ENCODE results near the gene ZNF827.

The ZNF827 gene

GRCh38 chr4:145938618-145939440 lies at the start of gene ZNF827:
Gene ZNF827, minus strand, starts transcription at chr4:145938823. Its CDS starts 416 bp downstream, at chr4:145938407.
- no peaks in the 10 kb centered on the region for H3K27me3 Mint-ChIP-seq (ENCODE audit: low read depth, poor library complexity)
- DNase-seq: peak; percentile 74

GRCh38 chr4:145984563-145984962 lies 45.9 kb upstream of the ZNF827 start:
- Mint-ChIP-seq H3K4me1 (no peaks in the 10 kb centered on the region), H3K4me3 (no peak overlapping the region), H3K9me3 (no peaks in the 10 kb centered on the region), H3K27ac (no peak overlapping the region), H3K36me3 (ENCODE audit: low read depth) (no peaks in the 10 kb centered on the region), H3K27me3 (ENCODE audit: low read depth, poor library complexity) (peaks cover 14% of the 10 kb centered on the region)
- no peak for DNase-seq
- TF ChIP-seq CTCF (IDR thresholded peaks at IDR 0.05): no peak

More at GRCh38 chr4:145938618-145939440, at the start of gene ZNF827:
- Mint-ChIP-seq H3K27ac (peak within 1 kb of the TSS; percentile 99), H3K36me3 (ENCODE audit: low read depth) (peaks cover 1% of the 10 kb centered on the region), H3K9me3 (no peaks in the 10 kb centered on the region), H3K4me3 (peak within 1 kb of the TSS; percentile 92), H3K4me1 (peaks cover 44% of the 10 kb centered on the region)
- TF ChIP-seq CTCF (IDR thresholded peaks at IDR 0.05): no peak

GRCh38 chr4:145982791-145983190 lies 44.2 kb upstream of the ZNF827 start:
- no peak overlapping the region for H3K4me3 Mint-ChIP-seq
- H3K27me3 Mint-ChIP-seq (ENCODE audit: low read depth, poor library complexity): peaks cover 14% of the 10 kb centered on the region
- H3K9me3 Mint-ChIP-seq: no peaks in the 10 kb centered on the region
- TF ChIP-seq CTCF (IDR thresholded peaks at IDR 0.05): no peak
- DNase-seq: no peak
- no peaks in the 10 kb centered on the region for H3K36me3 Mint-ChIP-seq (ENCODE audit: low read depth)
- no peak overlapping the region for H3K27ac Mint-ChIP-seq
- no peaks in the 10 kb centered on the region for H3K4me1 Mint-ChIP-seq

GRCh38 chr4:145979160-145979559 lies 40.5 kb upstream of the ZNF827 start:
- Mint-ChIP-seq H3K9me3 (no peaks in the 10 kb centered on the region), H3K27ac (no peak overlapping the region), H3K27me3 (ENCODE audit: low read depth, poor library complexity) (peaks cover 8% of the 10 kb centered on the region), H3K4me1 (no peaks in the 10 kb centered on the region), H3K4me3 (no peak overlapping the region), H3K36me3 (ENCODE audit: low read depth) (no peaks in the 10 kb centered on the region)
- no peak for TF ChIP-seq CTCF (IDR thresholded peaks at IDR 0.05)
- DNase-seq: no peak

GRCh38 chr4:145976680-145977079 lies 38.1 kb upstream of the ZNF827 start:
- no peaks in the 10 kb centered on the region for H3K9me3 Mint-ChIP-seq
- H3K27ac Mint-ChIP-seq: no peak overlapping the region
- TF ChIP-seq CTCF (IDR thresholded peaks at IDR 0.05): no peak
- H3K4me3 Mint-ChIP-seq: no peak overlapping the region
- no peaks in the 10 kb centered on the region for H3K4me1 Mint-ChIP-seq
- H3K36me3 Mint-ChIP-seq (ENCODE audit: low read depth): no peaks in the 10 kb centered on the region
- DNase-seq: no peak
- H3K27me3 Mint-ChIP-seq (ENCODE audit: low read depth, poor library complexity): peaks cover 4% of the 10 kb centered on the region

GRCh38 chr4:145960012-145960411 lies 21.4 kb upstream of the ZNF827 start:
- Mint-ChIP-seq H3K4me3 (no peak overlapping the region), H3K27ac (no peak overlapping the region), H3K27me3 (ENCODE audit: low read depth, poor library complexity) (peaks cover 5% of the 10 kb centered on the region), H3K36me3 (ENCODE audit: low read depth) (no peaks in the 10 kb centered on the region), H3K9me3 (peaks cover 24% of the 10 kb centered on the region), H3K4me1 (no peaks in the 10 kb centered on the region)
- TF ChIP-seq CTCF (IDR thresholded peaks at IDR 0.05): no peak
- no peak for DNase-seq
